ENCODE measurements around the gene HTR7.
"Not testable (repeated sequence)": the region's sequence is repeated elsewhere in the genome, so short reads cannot be mapped to it uniquely, and the experiment has no call there.

HTR7 gene

GRCh38 chr10:90856964-90857634 lies 740 bp downstream of the HTR7 start:
- DNase-seq = no peak

GRCh38 chr10:90856261-90856660 lies 1.6 kb downstream of the HTR7 start:
- no peak for DNase-seq

GRCh38 chr10:90855126-90855525 lies 2.7 kb downstream of the HTR7 start:
- DNase-seq = no peak

GRCh38 chr10:90849956-90850749 lies 7.7 kb downstream of the HTR7 start:
- no peak for DNase-seq

- no peak for DNase-seq
Observed at GRCh38 chr10:90847436-90847835, 10.4 kb downstream of the HTR7 start.

GRCh38 chr10:90846746-90847145 lies 11.1 kb downstream of the HTR7 start:
- DNase-seq = no peak

GRCh38 chr10:90845726-90846125 lies 12.1 kb downstream of the HTR7 start:
- DNase-seq = no peak

GRCh38 chr10:90842725-90843124 lies 15.1 kb downstream of the HTR7 start:
- no peak for DNase-seq

- no peak for DNase-seq
Observed at GRCh38 chr10:90837486-90837885, 20.4 kb downstream of the HTR7 start.

GRCh38 chr10:90834326-90834725 lies 23.5 kb downstream of the HTR7 start:
- DNase-seq = no peak

- DNase-seq = no peak
Observed at GRCh38 chr10:90832111-90832510, 25.7 kb downstream of the HTR7 start.

GRCh38 chr10:90822508-90822907 lies 35.3 kb downstream of the HTR7 start:
- DNase-seq = no peak

GRCh38 chr10:90821864-90822263 lies 36.0 kb downstream of the HTR7 start:
- DNase-seq = not testable (repeated sequence)

- DNase-seq = no peak
Observed at GRCh38 chr10:90819911-90820310, 37.9 kb downstream of the HTR7 start.

GRCh38 chr10:90818736-90819135 lies 39.1 kb downstream of the HTR7 start:
- DNase-seq = no peak

GRCh38 chr10:90817128-90817889 lies 40.5 kb downstream of the HTR7 start:
- DNase-seq = no peak

GRCh38 chr10:90816466-90816865 lies 41.4 kb downstream of the HTR7 start:
- DNase-seq = no peak

- no peak for DNase-seq
Observed at GRCh38 chr10:90813594-90814365, 44.1 kb downstream of the HTR7 start.

- DNase-seq = not testable (repeated sequence)
Observed at GRCh38 chr10:90807106-90807505, 50.7 kb downstream of the HTR7 start.

GRCh38 chr10:90806677-90807076 lies 51.2 kb downstream of the HTR7 start:
- no peak for DNase-seq

GRCh38 chr10:90805206-90805605 lies 52.6 kb downstream of the HTR7 start:
- DNase-seq = no peak

- DNase-seq = no peak
Observed at GRCh38 chr10:90804354-90804753, 53.5 kb downstream of the HTR7 start.

GRCh38 chr10:90801608-90802007 lies 56.2 kb downstream of the HTR7 start:
- DNase-seq = no peak

Data from NK-92 treated with Interleukin-12 subunit alpha and Interleukin-12 subunit beta, amount 100 ng/mL, for 24 hours (cell line).